Trophoblast cell (in vitro differentiated cells and primary cell): Measurements from ENCODE around the gene SMG6.

Experiments
- DNase-seq, 2 donors: peaks; one replicate each; pipeline ENCODE4 v3.0.0-alpha.2; 2016
- H2AFZ ChIP-seq: 2 replicates; pipeline ENCODE4 v1.6.1; 2013; ENCODE audit warnings: low read length, moderate library complexity, mild to moderate bottlenecking; ENCODE audit not compliant: insufficient read depth, poor library complexity
- H2AK5ac ChIP-seq: 2 replicates; pipeline ENCODE4 v1.6.1; 2013; ENCODE audit warnings: mild to moderate bottlenecking, low read length
- H2BK120ac ChIP-seq: 2 replicates; pipeline ENCODE4 v1.6.1; 2013; ENCODE audit warnings: low read length, mild to moderate bottlenecking, moderate library complexity; ENCODE audit not compliant: insufficient read depth, poor library complexity
- H2BK12ac ChIP-seq: 2 replicates; pipeline ENCODE4 v1.6.1; 2013; ENCODE audit warnings: mild to moderate bottlenecking, low read length, moderate library complexity
- H2BK5ac ChIP-seq: 2 replicates; pipeline ENCODE4 v1.6.1; 2013; ENCODE audit warnings: low read length, low read depth, moderate library complexity, mild to moderate bottlenecking; ENCODE audit not compliant: poor library complexity
- H3K14ac ChIP-seq: 2 replicates; pipeline ENCODE4 v1.6.1; 2013; ENCODE audit warnings: mild to moderate bottlenecking, low read length
- H3K18ac ChIP-seq: 2 replicates; pipeline ENCODE4 v1.6.1; 2013; ENCODE audit warnings: mild to moderate bottlenecking, low read length
- H3K23ac ChIP-seq: 2 replicates; pipeline ENCODE4 v1.6.1; 2013; ENCODE audit warnings: low read length
- H3K27ac ChIP-seq: 2 replicates; pipeline ENCODE4 v1.5.1; 2013; ENCODE audit warnings: low read depth, mild to moderate bottlenecking, inconsistent platforms, low read length, moderate library complexity
- H3K27me3 ChIP-seq: 2 replicates; pipeline ENCODE4 v1.6.1; 2013; ENCODE audit warnings: inconsistent platforms, mild to moderate bottlenecking, low read length, moderate library complexity; ENCODE audit not compliant: insufficient read depth
- H3K36me3 ChIP-seq, 2 experiments: 1 replicate in 1 of 2; 2 replicates in 1 of 2; pipeline ENCODE4 v1.6.1; 2013; ENCODE audit warnings: low read length in 2 of 2, mild to moderate bottlenecking in 2 of 2, moderate library complexity in 1 of 2; ENCODE audit not compliant: insufficient read depth in 2 of 2, control insufficient read depth in 1 of 2
- H3K4ac ChIP-seq: 2 replicates; pipeline ENCODE4 v1.6.1; 2013; ENCODE audit warnings: low read depth, mild to moderate bottlenecking, low read length, moderate library complexity
- H3K4me1 ChIP-seq, 2 experiments: 1 replicate in 1 of 2; 2 replicates in 1 of 2; pipeline ENCODE4 v1.6.1; 2013; ENCODE audit warnings: low read length in 2 of 2, mild to moderate bottlenecking in 2 of 2, moderate library complexity in 1 of 2; ENCODE audit not compliant: insufficient read depth in 2 of 2, control insufficient read depth in 1 of 2
- H3K4me2 ChIP-seq: 2 replicates; pipeline ENCODE4 v1.6.1; 2013; ENCODE audit warnings: inconsistent platforms, mild to moderate bottlenecking, low read length, moderate library complexity
- H3K4me3 ChIP-seq: 2 replicates; pipeline ENCODE4 v1.5.1; 2013; ENCODE audit warnings: mild to moderate bottlenecking, low read depth, low read length, inconsistent platforms
- H3K79me1 ChIP-seq: one replicate; pipeline ENCODE4 v1.6.1; 2013; ENCODE audit warnings: low read length
- H3K79me2 ChIP-seq: 2 replicates; pipeline ENCODE4 v1.6.1; 2013; ENCODE audit warnings: low read length, mild to moderate bottlenecking; ENCODE audit not compliant: control insufficient read depth, insufficient read depth, poor library complexity
- H3K9ac ChIP-seq: 2 replicates; pipeline ENCODE4 v1.6.1; 2013; ENCODE audit warnings: mild to moderate bottlenecking, low read length
- H3K9me3 ChIP-seq: 2 replicates; pipeline ENCODE4 v1.6.1; 2013; ENCODE audit warnings: low read depth, mild to moderate bottlenecking, control low read depth, inconsistent platforms, low read length; ENCODE audit not compliant: insufficient read depth
- H4K12ac ChIP-seq: 2 replicates; pipeline ENCODE4 v1.6.1; 2013; ENCODE audit warnings: low read depth, mild to moderate bottlenecking, low read length, moderate library complexity
- H4K8ac ChIP-seq: 2 replicates; pipeline ENCODE4 v1.6.1; 2013; ENCODE audit warnings: low read depth, mild to moderate bottlenecking, low read length, moderate library complexity
- H4K91ac ChIP-seq: one replicate; pipeline ENCODE4 v1.6.1; 2013; ENCODE audit warnings: low read depth, mild to moderate bottlenecking, low read length, moderate library complexity
- WGBS: extraction: QIAGEN DNeasy Blood & Tissue Kit; methylation state at CpG from one replicate; pipeline ENCODE4 v1.1.7; 2013; ENCODE audit warnings: missing lambda C conversion rate; ENCODE audit not compliant: insufficient read length, insufficient coverage; ENCODE audit errors: extremely low coverage; 5-methylcytosine and 5-hydroxymethylcytosine counted together

Gene SMG6

GRCh38 chr17:2136241-2136640, 167.3 kb downstream of the SMG6 start:
- Histone ChIP-seq H2BK120ac (no peak overlapping the region), H2AK5ac (no peak overlapping the region), H3K18ac (no peak overlapping the region), H3K27ac (no peak overlapping the region), H3K9ac (no peak overlapping the region), H4K91ac (no peak overlapping the region), H3K4me2 (no peak overlapping the region), H2BK12ac (no peak overlapping the region), H3K9me3 (no peaks in the 10 kb centered on the region), H3K36me3 (no peaks in the 10 kb centered on the region), H3K14ac (no peak overlapping the region), H2AFZ (no peak overlapping the region), H3K79me1 (no peaks in the 10 kb centered on the region), H4K8ac (no peak overlapping the region), H3K27me3 (no peaks in the 10 kb centered on the region), H3K79me2 (no peaks in the 10 kb centered on the region), H3K4me1 (peaks cover 12 to 18% of the 10 kb centered on the region in 2 experiments), H4K12ac (no peak overlapping the region), H3K4ac (no peak overlapping the region), H2BK5ac (no peak overlapping the region), H3K4me3 (no peak overlapping the region), H3K23ac (no peak overlapping the region)
- DNase-seq = no peak
- WGBS = no CpG with 5 or more reads among the region's 6 CpGs

DNA sequence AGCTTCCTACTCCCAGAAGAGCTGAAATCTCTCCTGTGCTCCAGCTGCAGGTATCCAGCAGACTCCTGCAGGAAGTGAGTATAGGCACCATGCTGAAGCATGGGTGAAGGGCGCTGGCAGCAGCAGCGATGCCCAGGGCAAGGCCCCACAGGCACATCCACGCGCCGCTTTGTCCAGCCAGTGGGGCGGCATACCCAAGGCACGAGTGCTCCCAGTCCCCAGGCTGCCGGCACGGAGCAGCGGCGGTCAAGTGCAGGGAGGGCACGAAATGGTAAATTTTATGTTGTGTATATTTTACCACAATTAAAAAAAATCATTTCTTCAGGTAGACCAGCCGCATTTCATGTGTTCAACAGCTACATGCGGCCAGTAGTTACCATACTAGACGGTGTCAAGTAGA, 175.6 kb downstream of the SMG6 start:
- Histone ChIP-seq H4K91ac (no peak overlapping the region), H3K14ac (no peak overlapping the region), H2BK120ac (no peak overlapping the region), H3K79me2 (peaks cover 1% of the 10 kb centered on the region), H2BK5ac (no peak overlapping the region), H2BK12ac (no peak overlapping the region), H3K27me3 (no peaks in the 10 kb centered on the region), H3K18ac (no peak overlapping the region), H3K27ac (no peak overlapping the region), H3K4ac (no peak overlapping the region), H3K79me1 (no peaks in the 10 kb centered on the region), H4K12ac (no peak overlapping the region), H3K4me2 (no peak overlapping the region), H2AK5ac (no peak overlapping the region), H4K8ac (no peak overlapping the region), H3K9ac (no peak overlapping the region), H3K36me3 (peaks cover 0 to 5% of the 10 kb centered on the region in 2 experiments), H3K9me3 (peaks cover 3% of the 10 kb centered on the region), H3K23ac (no peak overlapping the region), H2AFZ (no peak overlapping the region), H3K4me1 (peaks cover 3 to 5% of the 10 kb centered on the region in 2 experiments), H3K4me3 (no peak overlapping the region)
- WGBS = no CpG with 5 or more reads among the region's 15 CpGs
- no peak for DNase-seq

- H3K4me3 ChIP-seq = no peak overlapping the region
Observed at GRCh38 chr17:2125013-2125535, 178.5 kb downstream of the SMG6 start.

GRCh38 chr17:2124391-2124790, 179.2 kb downstream of the SMG6 start:
- no CpG with 5 or more reads among the region's 6 CpGs for WGBS

More at GRCh38 chr17:2125013-2125535, 178.5 kb downstream of the SMG6 start:
- Histone ChIP-seq H3K14ac (no peak overlapping the region), H3K9ac (no peak overlapping the region), H3K9me3 (peaks cover 3% of the 10 kb centered on the region), H2BK120ac (no peak overlapping the region), H3K18ac (no peak overlapping the region), H3K36me3 (peaks cover 3 to 5% of the 10 kb centered on the region in 2 experiments), H4K8ac (no peak overlapping the region), H3K4ac (no peak overlapping the region), H3K4me1 (peaks cover 3 to 5% of the 10 kb centered on the region in 2 experiments), H2BK5ac (no peak overlapping the region), H2BK12ac (no peak overlapping the region), H4K91ac (no peak overlapping the region), H3K27me3 (no peaks in the 10 kb centered on the region), H3K79me1 (no peaks in the 10 kb centered on the region), H3K79me2 (peaks cover 1% of the 10 kb centered on the region), H3K27ac (no peak overlapping the region), H2AK5ac (no peak overlapping the region), H3K23ac (no peak overlapping the region), H3K4me2 (no peak overlapping the region), H2AFZ (no peak overlapping the region), H4K12ac (no peak overlapping the region)
- DNase-seq = no peak
- no CpG with 5 or more reads among the region's 6 CpGs for WGBS

More at GRCh38 chr17:2124391-2124790, 179.2 kb downstream of the SMG6 start:
- Histone ChIP-seq H2AK5ac (no peak overlapping the region), H2BK5ac (no peak overlapping the region), H3K4me3 (no peak overlapping the region), H3K79me1 (no peaks in the 10 kb centered on the region), H3K4ac (no peak overlapping the region), H3K27ac (no peak overlapping the region), H3K79me2 (peaks cover 1% of the 10 kb centered on the region), H3K36me3 (peaks cover 3 to 5% of the 10 kb centered on the region in 2 experiments), H3K14ac (no peak overlapping the region), H2BK12ac (no peak overlapping the region), H3K4me2 (no peak overlapping the region), H3K9ac (no peak overlapping the region), H3K9me3 (peaks cover 3% of the 10 kb centered on the region), H2AFZ (no peak overlapping the region), H3K18ac (no peak overlapping the region), H4K12ac (no peak overlapping the region), H2BK120ac (no peak overlapping the region), H4K8ac (no peak overlapping the region), H3K27me3 (no peaks in the 10 kb centered on the region), H4K91ac (no peak overlapping the region), H3K4me1 (peaks cover 3 to 5% of the 10 kb centered on the region in 2 experiments), H3K23ac (no peak overlapping the region)
- no peak for DNase-seq
